Breast epithelium (tissue), 3 donors: ENCODE data around the gene PPARG.

ENCODE experiments used
- POLR2A ChIP-seq: fragments of 450-650 bp; IDR thresholded peaks from one replicate; pipeline ENCODE4 v1.6.1; 2016; ENCODE audit warnings: antibody characterized with exemption, mild to moderate bottlenecking, moderate library complexity
- TF ChIP-seq, protein P1 (sequence below), 3 donors: fragments of 450-650 bp; IDR thresholded peaks; one replicate each; pipeline ENCODE4 v1.5.1; 2016 to 2017; ENCODE audit warnings: antibody characterized with exemption in 3 of 3, mild to moderate bottlenecking in 3 of 3, moderate library complexity in 3 of 3

DNA sequence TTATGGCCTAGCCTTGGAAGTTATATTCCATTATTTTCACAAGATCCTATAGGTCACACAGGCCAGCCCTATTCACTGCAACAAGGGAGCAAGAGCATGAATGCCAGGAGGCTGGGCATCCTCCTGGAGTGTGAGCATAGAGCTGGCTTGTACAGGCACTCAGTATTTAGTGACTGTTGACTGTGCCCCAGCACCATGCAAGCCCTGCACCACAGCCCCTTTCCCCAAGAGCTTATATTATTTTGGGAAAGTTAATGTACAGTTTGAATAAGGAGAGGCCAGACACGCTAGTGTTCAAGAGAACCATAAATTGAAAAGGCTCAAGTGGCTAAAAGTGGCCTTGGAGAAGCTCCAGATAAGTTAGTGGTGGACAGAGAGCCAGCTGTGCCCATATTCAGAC, 163.1 kb downstream of the PPARG start:
- TF ChIP-seq, protein P1, sequence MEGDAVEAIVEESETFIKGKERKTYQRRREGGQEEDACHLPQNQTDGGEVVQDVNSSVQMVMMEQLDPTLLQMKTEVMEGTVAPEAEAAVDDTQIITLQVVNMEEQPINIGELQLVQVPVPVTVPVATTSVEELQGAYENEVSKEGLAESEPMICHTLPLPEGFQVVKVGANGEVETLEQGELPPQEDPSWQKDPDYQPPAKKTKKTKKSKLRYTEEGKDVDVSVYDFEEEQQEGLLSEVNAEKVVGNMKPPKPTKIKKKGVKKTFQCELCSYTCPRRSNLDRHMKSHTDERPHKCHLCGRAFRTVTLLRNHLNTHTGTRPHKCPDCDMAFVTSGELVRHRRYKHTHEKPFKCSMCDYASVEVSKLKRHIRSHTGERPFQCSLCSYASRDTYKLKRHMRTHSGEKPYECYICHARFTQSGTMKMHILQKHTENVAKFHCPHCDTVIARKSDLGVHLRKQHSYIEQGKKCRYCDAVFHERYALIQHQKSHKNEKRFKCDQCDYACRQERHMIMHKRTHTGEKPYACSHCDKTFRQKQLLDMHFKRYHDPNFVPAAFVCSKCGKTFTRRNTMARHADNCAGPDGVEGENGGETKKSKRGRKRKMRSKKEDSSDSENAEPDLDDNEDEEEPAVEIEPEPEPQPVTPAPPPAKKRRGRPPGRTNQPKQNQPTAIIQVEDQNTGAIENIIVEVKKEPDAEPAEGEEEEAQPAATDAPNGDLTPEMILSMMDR (IDR thresholded peaks at IDR 0.05) = no peak
- TF ChIP-seq POLR2A = no peak
